Testis (tissue), 2 donors: ENCODE results near the gene PRPH2.

ENCODE experiments used
- POLR2A ChIP-seq: fragments of 450-650 bp; IDR thresholded peaks from one replicate; pipeline ENCODE4 v1.6.1; 2017; ENCODE audit warnings: antibody characterized with exemption, mild to moderate bottlenecking, moderate library complexity
- TF ChIP-seq, protein P1 (sequence below), 3 experiments: fragments of 450-650 bp in 2 of 3; fragments of 200-600 bp in 1 of 3; sonication (generic) in 1 of 3; IDR thresholded peaks; one replicate each; pipeline ENCODE4 v1.5.1; 2016 to 2019; ENCODE audit warnings: antibody characterized with exemption in 3 of 3, mild to moderate bottlenecking in 2 of 3, moderate library complexity in 1 of 3

DNA sequence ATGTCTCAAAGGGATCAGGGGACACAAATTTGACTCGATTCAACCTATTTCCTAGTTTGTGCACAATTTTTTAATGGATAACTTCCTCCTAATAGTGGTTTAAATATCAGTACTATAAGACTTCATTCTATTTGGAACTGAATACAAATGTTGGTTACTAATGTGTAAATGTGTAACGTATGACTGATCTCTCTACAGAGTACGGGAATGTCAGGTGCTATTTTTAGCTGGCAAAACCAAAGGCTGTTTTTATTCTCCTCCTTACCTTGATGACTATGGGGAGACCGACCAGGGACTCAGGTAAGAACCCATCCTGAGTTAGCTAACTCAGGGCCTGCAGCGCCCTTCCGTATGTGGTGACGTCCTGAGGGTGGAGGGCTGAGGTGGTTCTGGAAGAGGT lies 33.0 kb downstream of the PRPH2 start:
- TF ChIP-seq, protein P1, sequence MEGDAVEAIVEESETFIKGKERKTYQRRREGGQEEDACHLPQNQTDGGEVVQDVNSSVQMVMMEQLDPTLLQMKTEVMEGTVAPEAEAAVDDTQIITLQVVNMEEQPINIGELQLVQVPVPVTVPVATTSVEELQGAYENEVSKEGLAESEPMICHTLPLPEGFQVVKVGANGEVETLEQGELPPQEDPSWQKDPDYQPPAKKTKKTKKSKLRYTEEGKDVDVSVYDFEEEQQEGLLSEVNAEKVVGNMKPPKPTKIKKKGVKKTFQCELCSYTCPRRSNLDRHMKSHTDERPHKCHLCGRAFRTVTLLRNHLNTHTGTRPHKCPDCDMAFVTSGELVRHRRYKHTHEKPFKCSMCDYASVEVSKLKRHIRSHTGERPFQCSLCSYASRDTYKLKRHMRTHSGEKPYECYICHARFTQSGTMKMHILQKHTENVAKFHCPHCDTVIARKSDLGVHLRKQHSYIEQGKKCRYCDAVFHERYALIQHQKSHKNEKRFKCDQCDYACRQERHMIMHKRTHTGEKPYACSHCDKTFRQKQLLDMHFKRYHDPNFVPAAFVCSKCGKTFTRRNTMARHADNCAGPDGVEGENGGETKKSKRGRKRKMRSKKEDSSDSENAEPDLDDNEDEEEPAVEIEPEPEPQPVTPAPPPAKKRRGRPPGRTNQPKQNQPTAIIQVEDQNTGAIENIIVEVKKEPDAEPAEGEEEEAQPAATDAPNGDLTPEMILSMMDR (IDR thresholded peaks at IDR 0.05) = no peak
- TF ChIP-seq POLR2A = no peak
